UCSD-AML1 (cell line): ENCODE data around the gene SYF2.
"Not testable (repeated sequence)": the region's sequence is repeated elsewhere in the genome, so short reads cannot be mapped to it uniquely, and the experiment has no call there.

Experiments
- DNase-seq: peaks from one replicate; lab custom pipeline; 2025; ENCODE audit not compliant: unreplicated experiment; lab: John Stamatoyannopoulos, UW

Gene SYF2

DNA sequence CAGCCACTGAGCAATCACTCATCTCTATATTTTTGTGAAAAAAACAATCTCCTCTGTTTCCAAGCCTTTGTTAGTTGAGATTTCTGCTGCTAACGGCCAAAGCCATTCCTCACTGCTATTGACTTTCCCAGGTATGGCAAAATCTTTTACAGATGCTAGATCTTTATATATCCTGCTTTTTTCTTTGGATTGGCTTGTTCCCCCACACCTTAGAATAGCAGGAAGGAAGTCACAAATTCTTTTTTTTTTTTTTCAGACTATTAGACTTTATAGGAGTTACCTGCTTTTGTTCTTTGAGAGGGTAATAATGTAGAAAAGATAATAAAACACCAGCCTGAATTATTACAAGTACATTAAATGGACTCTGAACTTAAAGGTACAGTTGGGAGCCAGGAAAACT, 24.2 kb downstream of the SYF2 start:
- DNase-seq = no peak

DNA sequence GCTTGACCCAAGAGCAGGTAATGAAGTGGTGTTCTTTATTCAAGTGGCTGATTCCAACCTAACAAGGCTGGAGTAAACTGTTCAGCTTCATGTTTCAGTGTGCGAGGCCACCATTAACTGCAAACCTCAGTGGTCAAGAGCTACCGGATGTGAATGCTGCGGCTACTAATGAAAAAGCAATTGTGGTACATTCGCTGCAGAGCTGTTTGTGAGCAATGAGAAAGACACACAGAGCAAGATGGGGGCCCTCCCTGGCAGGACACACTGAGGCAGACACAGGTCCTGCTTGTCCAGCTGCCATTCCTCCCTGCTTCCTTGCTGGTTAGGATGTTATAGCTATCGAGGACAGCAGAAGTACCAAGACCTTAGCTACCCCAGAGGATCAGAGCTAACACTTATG, 26.1 kb downstream of the SYF2 start:
- no peak for DNase-seq

DNA sequence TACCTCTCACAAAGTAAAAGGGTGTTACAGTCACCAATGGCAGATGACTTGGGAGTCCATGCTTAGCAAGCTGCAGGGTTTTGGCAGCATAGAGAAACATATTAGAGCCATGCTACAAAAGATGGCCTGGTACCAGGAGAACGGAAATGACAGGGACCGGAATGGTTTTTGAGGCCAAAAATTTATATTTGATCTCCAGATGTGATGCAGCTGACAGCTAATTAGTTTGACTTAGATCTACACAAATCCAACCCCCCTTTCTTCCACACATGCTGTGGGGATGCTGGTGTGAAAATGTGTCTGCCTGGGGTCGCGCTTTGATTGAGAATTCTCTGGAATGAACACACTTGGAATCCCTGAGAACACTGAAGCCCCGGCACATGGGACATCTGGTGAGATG, 26.5 kb downstream of the SYF2 start:
- DNase-seq = no peak

DNA sequence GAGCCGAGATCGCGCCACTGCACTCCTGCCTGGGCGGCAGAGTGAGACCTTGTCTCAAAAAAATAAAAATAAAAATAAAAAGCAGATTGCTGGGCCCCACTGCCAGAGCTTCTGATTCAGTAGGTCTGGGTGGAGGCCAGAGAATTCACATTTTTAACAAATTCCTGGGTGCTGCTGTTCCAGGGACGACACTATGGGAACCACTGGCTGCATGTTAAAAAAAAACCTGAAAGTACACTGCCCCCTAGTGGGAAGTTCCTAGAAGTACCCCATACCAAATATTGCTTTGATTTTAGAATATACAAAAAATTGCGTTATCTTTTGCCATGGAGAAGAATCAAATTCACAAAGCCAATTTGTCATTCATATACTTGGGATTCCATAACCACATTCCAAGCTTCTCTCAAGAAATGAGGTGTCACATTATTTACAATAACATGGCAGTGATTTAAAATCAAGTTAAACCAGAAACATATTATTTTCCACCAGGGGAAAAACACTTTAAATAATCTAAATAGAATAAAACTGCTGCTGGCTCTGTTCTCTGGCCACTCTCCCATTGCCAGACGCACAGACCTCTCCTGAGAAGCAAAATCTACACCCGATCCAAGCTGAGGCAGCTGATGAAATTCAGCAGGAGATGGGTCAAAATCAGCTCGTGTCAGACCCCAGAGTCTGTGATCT, 27.4 kb downstream of the SYF2 start:
- DNase-seq = no peak

DNA sequence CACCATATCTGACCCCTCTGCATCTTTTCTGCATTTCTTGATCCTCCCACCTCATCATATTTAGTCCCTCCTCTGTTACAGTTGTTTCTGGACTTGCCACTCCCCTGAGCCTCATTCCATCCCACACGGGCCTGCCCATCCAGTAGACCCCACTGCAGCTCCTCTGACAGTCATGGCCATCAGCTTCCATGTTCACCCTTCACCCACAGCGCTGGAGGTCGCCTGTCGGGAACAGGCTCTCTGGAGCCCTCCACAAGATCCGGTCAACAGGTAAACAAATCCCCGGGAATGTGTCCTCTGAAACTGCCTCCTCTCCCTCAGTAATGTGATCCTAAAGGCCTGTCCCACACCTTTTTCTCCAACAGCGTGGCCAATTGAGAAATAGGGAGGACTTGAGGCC, 31.3 kb downstream of the SYF2 start:
- no peak for DNase-seq

DNA sequence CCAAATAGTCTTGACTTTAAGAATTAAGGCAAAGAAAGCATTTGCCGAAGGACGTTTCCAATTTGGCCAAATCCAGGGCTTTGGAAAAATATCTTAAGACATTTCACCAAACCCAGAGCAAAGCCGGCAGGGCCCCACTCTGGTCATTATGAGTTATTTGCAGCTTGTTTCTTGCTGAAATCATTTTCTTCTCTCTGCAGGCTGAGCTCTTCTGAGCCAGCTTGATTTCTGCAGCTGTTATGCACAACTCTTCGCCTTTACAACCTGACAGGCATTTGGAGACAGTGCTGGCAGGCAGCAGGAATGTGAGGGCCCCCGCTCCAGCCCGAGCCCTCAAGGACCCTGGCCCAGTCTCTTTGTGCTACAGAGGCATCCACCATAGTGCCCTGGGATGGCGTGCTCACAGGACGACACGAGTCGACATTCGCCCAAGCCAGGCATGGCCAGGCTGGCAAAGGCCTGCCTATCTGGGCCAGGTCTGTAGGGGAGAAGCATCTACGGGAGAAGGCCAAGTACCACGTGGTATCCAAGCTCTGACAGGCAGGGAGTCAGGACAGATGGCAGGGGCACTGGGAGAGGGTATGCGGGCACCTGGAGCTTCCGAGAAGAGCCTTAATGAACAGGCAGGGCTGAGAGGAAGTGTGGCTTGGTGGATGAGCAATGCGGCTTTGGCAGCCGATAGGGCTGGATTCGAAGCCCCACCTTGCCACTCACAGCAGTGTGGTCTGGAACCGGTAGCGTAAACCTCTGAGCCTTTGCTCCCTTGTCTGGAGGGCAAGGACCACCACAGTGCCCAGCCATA, 32.3 kb downstream of the SYF2 start:
- DNase-seq = no peak

DNA sequence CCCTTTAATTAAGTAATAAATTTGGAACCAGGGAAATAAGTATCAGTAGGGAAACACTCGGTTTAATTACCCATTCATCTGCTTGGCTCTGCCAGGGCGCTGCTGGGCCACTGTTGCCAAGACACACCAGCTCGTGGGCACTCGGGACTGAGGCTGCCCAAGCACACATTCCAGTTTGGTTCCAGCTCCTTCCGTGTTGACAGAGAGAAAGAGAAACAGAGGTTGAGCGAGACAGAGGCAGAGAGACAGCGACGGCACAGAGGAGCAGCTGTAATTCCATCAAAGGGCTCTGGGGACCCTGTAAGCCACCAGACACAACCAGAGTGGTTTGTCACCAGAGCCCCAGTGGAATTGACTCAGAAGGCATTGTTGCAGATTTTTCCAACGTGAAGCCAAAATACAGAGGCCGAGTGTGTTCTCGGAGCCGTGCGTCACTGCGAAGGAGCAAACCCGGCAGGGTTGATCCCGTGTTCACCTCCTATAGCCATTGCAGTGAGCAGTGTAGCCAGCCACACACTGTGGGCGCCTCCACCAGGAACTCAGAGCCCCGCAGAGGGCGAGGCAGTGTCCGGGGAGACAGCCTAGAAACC, 33.5 kb downstream of the SYF2 start:
- no peak for DNase-seq

DNA sequence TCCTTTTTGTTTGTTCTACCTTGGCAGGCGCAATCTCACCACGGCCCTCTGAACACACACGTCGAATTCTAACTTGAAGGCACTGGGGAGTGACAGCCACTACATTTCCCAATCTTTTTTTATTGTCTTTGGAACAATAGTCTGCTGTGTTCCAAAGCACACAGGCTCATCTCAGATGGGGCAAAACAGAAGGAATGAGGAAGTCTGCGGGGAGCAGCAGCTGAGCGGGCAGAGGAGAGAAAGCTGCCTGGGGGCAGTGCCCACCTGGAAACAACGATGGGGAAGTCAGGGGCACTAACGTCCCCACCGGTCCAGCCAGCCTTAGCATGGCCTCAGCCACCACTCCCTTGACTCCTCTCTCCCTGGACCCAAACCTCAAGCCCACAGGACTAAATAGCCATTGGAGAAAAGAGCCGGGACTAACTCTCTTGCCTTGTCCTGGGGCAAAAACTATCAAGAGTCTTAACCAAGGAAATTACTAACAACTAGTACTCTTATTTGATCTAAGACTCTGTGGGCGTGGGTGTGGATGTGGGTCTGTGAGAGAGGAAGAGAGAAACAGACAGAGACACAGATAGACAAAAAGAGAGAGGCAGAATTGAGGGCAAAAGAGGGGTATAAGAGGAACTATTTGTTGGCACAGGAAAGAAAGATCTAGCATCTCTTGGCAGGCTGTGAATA, 34.2 kb downstream of the SYF2 start:
- DNase-seq = no peak

DNA sequence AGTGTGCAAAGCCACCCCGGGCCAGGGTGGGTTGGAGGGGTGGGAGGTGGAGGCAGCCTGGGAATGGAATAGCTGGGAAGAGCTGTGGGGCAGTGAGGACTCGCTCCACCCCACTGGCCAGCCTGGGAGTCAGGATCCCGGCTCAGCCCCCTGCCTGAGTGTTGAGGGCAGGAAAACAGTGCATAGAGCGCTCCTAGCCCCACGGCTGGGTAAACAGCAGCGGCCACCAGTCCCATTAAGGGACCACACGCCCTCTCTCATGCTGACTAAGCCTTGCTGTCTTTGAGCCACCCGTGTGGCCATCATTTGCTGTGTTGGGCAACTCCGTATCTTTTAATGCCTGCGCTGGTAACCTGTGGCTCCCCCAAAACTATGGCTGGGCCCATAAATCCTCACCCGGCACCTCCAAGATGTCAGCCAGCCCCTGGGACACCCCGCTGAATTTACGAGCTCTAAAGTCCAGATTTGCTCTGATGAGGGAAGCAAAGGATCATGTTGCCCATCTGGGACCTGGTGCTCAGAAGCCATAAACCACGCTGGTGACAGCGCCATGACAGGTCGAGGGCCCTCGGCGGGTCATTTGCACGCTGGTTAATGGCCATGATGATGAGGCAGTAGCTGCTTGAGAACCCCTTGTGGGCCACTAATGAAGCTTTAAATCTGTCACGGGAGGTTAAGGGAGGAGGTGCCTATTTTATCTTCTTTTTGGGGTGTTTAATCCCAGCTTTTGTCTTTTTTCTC, 34.9 kb downstream of the SYF2 start:
- no peak for DNase-seq

DNA sequence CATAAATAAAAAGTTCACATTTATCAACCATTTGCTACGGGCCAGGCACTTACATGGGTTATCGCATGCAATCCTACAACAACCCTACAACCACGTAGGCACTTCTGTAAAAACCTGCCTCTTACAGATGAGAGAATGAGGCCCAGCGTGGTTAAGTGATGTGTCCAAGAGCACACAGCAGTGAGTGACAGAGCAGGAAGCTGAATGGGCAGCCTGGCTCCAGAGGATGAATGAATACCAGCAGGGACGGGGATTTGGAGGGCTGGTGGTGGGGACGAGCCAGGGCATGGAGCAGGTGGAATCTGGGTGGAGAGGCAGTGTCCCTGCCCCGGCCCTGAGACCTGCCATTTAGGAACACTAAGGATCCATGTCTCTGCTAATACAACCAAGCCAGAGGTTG, 35.5 kb downstream of the SYF2 start:
- DNase-seq = no peak

DNA sequence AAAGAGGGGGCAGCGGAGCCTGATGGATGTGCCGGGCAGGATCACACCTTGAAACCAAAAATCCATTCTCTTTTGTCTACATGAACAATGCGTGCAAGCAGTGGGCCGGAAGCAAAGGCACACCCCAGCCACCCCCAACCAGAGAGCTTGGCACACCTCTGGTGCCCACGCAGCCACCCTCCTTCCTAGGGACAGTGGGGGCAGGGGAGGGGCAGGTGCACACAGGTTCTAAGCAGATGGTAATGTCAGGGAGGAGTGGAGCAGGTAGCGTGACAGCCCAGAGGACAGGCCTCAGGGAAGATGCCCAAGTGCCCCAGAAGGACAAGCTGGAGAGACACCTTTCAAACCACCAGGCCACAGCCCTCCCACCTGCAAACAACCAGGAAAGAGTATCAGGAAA, 36.5 kb downstream of the SYF2 start:
- DNase-seq = no peak

DNA sequence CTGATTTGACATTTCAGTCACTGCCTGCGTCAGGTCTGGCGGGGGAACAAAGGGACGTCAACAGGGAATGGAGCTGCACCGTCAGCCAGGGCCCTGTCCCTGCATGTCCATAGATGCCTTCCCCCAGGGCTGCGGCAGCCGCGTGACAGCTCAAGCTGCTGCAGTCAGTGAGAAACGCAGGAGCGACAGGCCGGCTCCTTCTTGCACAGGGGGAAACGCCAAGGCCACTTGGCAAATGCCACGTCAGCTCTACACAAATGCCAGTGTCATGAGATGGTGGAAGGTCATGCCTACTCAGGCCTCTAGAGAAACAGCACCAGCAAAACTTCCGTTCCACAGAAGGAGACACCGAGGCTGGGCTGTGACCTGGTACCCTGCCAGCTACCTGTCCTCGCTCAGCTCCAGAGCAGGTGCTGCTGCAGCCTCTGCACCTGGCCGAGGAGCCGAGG, 37.7 kb downstream of the SYF2 start:
- no peak for DNase-seq

DNA sequence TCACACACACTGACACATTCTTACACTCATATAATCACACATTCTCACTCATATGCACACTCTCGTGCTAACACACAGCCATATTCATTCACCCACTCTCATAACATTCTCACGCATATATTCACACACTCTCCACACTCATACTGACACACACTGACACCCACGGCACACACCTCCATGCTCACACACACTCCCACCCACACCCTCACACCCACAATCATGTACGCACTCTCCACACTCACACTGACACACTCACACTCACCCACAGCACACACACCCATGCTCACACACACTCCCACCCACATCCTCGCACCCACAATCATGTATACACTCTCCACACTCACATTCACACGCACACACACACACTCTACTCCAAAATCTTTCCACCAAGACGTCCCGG, 38.2 kb downstream of the SYF2 start:
- DNase-seq = no peak

DNA sequence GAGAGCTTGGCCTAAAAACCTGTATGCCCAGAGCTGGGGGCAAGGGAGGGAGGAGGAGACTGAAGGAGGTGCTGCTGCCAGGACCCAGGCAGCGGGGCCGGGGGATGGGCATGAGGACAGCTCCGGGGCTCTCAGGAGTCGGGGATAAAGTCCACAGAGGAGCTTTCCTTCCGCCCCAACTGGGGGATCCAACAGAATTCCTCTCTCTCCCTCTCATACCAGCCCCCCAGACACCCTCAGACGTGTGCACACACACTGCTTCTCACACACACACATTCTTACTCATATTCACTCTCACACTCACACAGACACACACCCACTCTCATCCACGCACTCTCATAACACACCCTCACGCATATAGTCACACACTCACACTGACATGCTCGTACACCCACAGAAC, 39.1 kb downstream of the SYF2 start:
- no peak for DNase-seq

DNA sequence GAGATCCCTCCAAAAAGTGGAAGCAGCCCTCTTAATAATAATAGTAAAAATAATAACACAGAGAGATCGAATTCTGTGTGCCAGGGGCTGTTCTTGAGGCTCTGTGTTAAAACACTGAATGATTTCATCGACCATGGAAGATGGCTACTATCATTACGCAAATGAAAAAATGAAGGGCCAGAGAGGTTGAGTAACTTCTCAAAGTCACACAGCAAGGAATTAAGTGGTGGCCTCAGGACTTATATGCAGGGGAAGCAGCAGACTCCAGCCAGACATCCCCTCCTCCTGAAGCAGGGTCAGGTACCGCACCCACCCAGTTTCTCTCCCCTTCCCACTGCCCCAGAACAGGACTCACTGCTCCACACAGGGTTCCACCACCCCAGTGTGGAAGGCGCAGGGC, 40.1 kb downstream of the SYF2 start:
- DNase-seq = no peak

DNA sequence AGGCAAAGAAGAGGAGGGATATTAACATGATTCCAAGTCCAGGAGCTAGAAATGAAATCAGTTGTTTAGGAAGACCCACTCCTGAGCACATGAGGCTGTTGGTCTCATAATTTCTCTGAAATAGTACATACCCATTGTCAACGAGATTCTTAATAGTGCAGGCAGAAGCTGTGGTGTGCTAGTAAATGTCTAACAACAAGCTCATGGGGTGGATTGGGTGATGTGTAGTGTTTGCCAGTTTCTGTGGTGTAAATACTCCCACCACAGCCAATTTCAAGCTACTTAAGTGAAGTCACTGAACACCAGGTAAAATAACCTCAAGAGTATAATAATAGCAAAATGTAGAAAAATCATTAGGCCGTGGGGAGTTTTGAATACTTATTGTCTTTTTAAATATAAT, 42.0 kb downstream of the SYF2 start:
- DNase-seq = no peak

DNA sequence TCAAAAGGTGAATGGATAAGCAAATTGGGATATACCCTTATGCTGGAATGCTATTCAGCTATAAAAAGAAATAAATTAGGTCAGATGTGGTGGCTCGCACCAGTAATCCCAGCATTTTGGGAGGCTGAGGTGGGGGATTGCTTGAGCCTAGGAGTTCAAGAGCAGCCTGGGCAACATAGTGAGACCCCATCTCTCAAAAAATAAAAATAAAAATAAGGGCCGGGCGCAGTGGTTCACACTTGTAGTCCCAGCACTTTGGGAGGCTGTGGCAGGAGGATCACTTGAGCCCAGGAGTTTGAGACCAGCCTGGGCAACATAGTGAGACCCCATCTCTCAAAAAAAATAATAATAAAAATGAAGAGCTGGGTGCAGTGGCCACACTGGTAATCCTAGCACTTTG, 44.4 kb downstream of the SYF2 start:
- not testable (repeated sequence) for DNase-seq

DNA sequence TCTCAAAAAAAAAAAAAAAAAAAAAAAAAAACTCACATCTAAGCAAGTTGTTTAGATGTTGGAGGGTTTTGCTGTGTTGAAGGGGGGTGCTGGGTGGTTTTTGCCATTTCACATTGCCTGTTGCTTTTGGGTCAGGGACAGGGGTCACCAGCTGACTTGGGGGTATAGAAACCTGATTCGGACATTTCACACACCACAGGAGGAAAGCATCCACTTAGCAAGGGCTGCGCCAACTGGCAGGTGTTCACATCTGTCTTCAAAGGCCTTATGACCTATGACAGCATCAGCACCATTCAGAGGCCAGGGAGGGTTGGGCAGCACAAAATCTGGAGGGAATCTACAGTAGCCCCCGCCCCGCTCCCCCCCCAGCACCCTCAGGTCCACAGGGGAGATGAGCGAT, 45.2 kb downstream of the SYF2 start:
- no peak for DNase-seq

DNA sequence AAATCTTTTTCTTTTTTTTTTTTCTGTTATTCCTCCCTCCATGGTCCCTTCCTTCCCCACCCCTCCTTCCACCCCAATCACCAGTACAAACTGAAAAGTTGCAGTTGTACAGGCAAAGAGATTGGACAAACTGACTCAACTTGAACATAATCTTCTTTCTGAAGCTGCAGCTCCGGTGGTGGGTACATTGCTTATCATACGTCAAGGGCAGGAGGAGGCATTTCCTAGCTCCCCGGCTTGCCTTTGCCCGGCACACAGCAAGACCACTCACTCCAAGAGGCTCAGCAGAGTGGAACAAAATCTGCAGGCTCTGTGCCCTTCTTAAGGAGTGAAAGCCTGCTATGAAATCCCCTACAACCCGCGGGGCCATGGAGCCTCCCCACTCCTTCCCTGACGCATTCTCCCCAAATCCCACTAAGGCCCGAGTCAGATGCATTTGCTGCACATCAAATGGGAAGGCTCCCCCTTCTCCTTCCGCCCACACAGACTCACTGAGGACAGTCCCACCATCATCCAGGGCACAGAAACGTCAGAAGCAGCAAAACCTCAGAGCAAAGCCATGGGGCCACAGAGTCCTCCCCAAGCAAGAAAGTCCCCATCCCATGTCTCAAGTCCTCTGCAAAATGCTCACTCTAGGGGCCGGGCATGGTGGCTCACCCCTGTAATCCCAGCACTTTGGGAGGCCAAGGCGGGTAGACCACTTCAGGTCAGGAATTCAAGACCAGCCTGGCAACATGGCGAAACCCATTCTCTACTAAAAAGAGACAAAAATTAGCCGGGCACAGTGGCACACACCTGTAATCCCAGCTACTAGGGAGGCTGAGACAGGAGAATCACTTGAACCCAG, 45.9 kb downstream of the SYF2 start:
- DNase-seq = no peak
